PFSK-1 (cell line): ENCODE data around the gene COL4A2.

Experiments used
- FOXP2 ChIP-seq: optimal IDR thresholded peaks from 2 replicates; pipeline ENCODE3; 2011; ENCODE audit warnings: borderline replicate concordance, control low read depth, inconsistent platforms; ENCODE audit not compliant: insufficient read depth; ENCODE audit errors: extremely low read length, extremely low read depth
- POLR2AphosphoS5 ChIP-seq: IDR thresholded peaks from 2 replicates; pipeline ENCODE4 v1.6.1; 2012; ENCODE audit warnings: low read depth, mild to moderate bottlenecking, control low read depth, low read length, moderate library complexity
- SIN3A ChIP-seq: IDR thresholded peaks from 2 replicates; pipeline ENCODE4 v1.6.1; 2012; ENCODE audit warnings: mild to moderate bottlenecking, low read length, moderate library complexity, borderline replicate concordance; ENCODE audit not compliant: insufficient read depth
- TAF1 ChIP-seq: IDR thresholded peaks from 2 replicates; pipeline ENCODE4 v1.6.1; 2012; ENCODE audit warnings: low read length, control low read depth, borderline replicate concordance; ENCODE audit not compliant: insufficient read depth
- TF ChIP-seq, protein P1 (sequence below), 2 experiments: IDR thresholded peaks; 2 replicates each; pipeline versions ENCODE4 v1.6.1 to v1.8.0; 2011 to 2012; ENCODE audit warnings: low read depth in 2 of 2, low read length in 2 of 2, control low read depth in 1 of 2, inconsistent platforms in 1 of 2, mild to moderate bottlenecking in 1 of 2, moderate library complexity in 1 of 2; ENCODE audit not compliant: insufficient read depth in 1 of 2

COL4A2 gene

DNA sequence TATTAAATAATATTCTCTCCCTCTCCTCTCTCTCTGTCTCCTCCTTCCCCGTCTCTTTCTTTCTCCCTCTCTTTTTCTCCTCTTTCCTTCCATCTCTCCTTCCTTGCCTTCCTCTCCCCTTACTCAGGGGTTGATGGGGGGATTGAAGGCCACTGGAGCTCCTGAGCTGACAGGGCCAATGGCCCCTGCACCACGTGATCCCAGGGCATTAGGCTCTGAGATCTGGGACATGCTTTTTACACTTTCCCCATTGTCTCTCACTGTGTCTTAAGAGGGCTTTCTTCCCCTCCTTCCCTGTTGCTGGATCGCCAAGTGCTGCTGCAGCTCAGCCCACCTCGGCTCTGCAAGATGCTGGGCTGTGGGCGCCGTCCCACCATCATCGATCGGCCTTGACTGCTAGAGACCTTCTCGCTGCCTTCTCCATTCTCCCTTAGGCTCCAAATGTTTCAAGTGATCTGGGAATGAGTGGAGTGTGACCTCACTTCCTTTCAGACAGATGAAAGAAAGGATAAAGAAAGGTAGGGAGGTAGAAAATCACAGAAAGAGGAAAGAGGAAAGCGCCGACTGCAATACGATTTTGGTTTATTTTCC lies 42.3 kb upstream of the COL4A2 start:
- TF ChIP-seq, protein P1, sequence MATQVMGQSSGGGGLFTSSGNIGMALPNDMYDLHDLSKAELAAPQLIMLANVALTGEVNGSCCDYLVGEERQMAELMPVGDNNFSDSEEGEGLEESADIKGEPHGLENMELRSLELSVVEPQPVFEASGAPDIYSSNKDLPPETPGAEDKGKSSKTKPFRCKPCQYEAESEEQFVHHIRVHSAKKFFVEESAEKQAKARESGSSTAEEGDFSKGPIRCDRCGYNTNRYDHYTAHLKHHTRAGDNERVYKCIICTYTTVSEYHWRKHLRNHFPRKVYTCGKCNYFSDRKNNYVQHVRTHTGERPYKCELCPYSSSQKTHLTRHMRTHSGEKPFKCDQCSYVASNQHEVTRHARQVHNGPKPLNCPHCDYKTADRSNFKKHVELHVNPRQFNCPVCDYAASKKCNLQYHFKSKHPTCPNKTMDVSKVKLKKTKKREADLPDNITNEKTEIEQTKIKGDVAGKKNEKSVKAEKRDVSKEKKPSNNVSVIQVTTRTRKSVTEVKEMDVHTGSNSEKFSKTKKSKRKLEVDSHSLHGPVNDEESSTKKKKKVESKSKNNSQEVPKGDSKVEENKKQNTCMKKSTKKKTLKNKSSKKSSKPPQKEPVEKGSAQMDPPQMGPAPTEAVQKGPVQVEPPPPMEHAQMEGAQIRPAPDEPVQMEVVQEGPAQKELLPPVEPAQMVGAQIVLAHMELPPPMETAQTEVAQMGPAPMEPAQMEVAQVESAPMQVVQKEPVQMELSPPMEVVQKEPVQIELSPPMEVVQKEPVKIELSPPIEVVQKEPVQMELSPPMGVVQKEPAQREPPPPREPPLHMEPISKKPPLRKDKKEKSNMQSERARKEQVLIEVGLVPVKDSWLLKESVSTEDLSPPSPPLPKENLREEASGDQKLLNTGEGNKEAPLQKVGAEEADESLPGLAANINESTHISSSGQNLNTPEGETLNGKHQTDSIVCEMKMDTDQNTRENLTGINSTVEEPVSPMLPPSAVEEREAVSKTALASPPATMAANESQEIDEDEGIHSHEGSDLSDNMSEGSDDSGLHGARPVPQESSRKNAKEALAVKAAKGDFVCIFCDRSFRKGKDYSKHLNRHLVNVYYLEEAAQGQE (IDR thresholded peaks at IDR 0.05; ENCODE audit: insufficient read depth in 1 of 2, low read depth in 2 of 2, low read length in 2 of 2) = no peak
- no peak for TF ChIP-seq POLR2AphosphoS5
- no peak for TF ChIP-seq TAF1
- TF ChIP-seq SIN3A = no peak
- no peak for TF ChIP-seq FOXP2

DNA sequence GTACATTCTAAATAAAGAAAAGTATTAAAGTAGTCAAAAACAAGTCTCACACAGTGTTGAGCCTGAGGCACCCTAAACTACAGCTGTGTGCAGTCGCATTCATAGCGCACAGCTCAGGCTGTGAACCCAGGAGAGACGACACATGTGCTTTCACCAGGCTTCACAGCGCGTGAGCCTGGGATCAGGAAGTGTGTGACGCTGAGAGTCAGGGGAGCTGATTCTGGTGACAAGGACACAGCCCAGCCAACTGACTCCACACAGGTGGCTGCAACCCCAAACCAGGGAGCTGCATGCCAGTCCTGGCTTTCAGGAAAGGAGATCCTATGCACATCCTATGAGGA lies 41.8 kb upstream of the COL4A2 start:
- TF ChIP-seq, protein P1 (IDR thresholded peaks at IDR 0.05; ENCODE audit: insufficient read depth in 1 of 2, low read depth in 2 of 2, low read length in 2 of 2) = no peak
- TF ChIP-seq TAF1 = no peak

DNA sequence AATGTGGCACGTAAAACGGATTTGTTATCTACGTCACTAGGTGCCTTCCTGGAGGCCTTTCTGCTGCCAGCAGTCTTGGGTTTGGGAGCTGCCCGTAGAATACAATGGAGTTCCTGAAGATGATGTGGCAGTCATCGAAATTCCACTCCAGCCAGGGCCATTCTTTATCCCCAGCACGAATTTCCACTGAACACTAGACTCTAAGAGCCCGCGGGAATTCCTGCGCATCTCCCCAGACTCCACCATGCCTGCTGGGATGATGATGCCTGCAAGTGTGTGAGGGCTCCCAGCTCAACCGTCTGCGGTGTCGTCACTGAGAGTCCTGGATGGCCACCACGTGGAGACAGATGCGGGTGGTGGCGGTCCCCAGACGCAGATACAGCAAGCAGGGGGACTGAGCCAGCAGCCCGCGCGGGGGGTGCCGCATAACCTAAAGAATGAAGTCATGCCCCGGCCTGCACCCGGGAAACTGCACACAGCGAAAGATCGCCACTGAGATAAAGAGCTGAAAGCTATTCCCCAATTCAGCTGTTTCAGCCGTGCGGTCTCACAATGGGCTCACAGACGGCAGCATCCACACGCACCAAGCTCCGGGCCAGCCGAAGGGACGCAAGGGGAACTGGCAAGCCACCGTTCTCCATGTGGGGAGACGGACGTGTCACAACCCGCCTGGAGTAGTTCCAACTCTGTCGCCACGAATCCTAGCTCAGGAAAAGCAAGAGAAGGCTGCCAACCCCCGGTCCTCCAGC lies 41.2 kb upstream of the COL4A2 start:
- TF ChIP-seq TAF1 = no peak
- TF ChIP-seq, protein P1 (IDR thresholded peaks at IDR 0.05; ENCODE audit: insufficient read depth in 1 of 2, low read depth in 2 of 2, low read length in 2 of 2) = no peak
- TF ChIP-seq SIN3A = no peak
- TF ChIP-seq POLR2AphosphoS5 = no peak
- TF ChIP-seq FOXP2 = no peak

DNA sequence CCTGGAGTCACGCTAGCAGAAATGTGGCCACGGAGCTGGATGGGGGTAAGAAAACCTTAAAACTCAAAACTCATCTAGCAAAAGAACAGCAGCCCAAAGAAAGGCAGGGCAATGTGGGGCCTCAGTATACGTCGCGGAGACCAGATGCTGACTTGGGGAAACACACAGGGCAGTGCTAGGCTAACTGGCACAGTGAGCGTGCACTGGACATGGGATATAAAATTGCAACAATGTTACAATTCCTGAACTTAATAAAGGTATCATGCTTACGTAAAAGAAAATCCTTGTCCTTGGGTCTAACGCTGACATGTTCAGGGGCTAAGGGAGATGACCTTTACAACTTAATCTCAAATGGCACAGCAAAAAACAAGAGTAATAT lies 40.7 kb upstream of the COL4A2 start:
- TF ChIP-seq FOXP2 = no peak
- TF ChIP-seq POLR2AphosphoS5 = no peak
- TF ChIP-seq SIN3A = no peak
- TF ChIP-seq TAF1 = no peak
- TF ChIP-seq, protein P1 (IDR thresholded peaks at IDR 0.05; ENCODE audit: insufficient read depth in 1 of 2, low read depth in 2 of 2, low read length in 2 of 2) = no peak

DNA sequence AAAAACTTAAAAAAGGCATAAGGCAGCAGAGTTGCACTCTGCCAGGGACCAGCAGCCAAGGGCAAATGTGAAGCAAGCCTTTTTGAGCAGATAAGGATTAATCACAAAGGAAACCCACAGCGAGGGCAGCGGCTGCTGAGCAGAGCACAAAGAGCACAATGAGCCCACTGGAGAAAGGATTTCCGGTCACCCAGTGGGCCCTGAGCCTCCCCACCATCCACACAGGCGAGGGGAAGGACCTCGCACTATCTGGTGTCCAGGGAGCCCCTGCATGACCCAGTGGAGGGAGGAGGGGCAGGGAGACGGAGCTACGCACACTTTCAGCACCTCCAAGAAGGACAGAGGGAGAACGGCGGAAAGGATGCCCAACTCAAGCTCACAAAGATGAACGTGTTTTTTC lies 40.1 kb upstream of the COL4A2 start:
- TF ChIP-seq, protein P1 (IDR thresholded peaks at IDR 0.05; ENCODE audit: insufficient read depth in 1 of 2, low read depth in 2 of 2, low read length in 2 of 2) = peak; percentile 14 to 77; a peak in 2 of 4 replicates
- TF ChIP-seq FOXP2 = no peak
